AG09309 (cell line): ENCODE data around the gene VPS13C.

ENCODE experiments used
- DNase-seq: peaks from one replicate; pipeline ENCODE4 v3.0.0-alpha.2; 2010; ENCODE audit warnings: low read depth
- H3K4me3 ChIP-seq: 2 replicates; pipeline ENCODE4 v1.5.1; 2011; ENCODE audit warnings: mild to moderate bottlenecking, low read depth, low read length, moderate library complexity; ENCODE audit not compliant: control insufficient read depth
- CTCF ChIP-seq: IDR thresholded peaks from 2 replicates; pipeline ENCODE4 v1.5.1; 2011; ENCODE audit warnings: mild to moderate bottlenecking, low read depth, low read length, inconsistent platforms; ENCODE audit not compliant: insufficient read depth, control insufficient read depth; ENCODE audit errors: missing control alignments

The VPS13C gene

GRCh38 chr15:61908241-61908640 lies 152.0 kb downstream of the VPS13C start:
- TF ChIP-seq CTCF = no peak
- DNase-seq = no peak
- H3K4me3 ChIP-seq = no peak overlapping the region

DNA sequence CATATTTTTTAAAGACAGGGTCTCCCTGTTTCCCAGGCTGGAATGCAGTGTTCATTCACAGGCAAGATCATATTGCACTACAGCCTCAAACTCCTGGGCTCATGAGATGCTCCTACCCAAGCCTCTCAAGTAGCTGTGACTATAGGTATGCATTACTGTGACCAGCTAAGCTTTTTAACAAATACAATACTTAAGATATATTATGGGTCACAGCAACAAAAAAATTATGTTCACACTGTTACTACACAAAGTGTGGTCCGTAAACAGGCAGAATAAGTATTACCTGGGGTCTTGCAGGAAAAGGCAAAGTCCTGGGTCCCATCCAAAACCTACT lies 152.5 kb downstream of the VPS13C start:
- H3K4me3 ChIP-seq = no peak overlapping the region
- TF ChIP-seq CTCF = no peak

GRCh38 chr15:61906961-61907752 lies 153.1 kb downstream of the VPS13C start:
- no peak for TF ChIP-seq CTCF

More for the DNA sequence above, 152.5 kb downstream of the VPS13C start:
- no peak for DNase-seq

DNA sequence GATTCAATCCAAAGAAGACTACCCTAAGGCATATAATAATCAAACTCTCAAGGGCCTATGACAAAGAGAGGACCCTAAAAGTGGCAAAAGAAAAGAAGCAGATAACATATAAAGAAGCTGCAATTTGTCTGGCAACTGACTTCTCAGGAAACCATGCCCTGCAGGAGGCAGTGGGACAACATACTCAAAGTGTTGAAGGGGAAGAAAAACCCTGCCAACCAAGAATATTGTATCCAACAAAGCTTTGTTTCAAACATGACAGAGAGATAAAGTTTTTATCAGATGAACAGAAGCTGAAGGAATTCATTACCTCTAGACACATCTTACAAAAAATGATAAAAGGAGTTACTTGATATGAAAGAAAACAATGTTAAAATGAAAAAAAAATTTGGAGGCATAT lies 167.1 kb downstream of the VPS13C start:
- H3K4me3 ChIP-seq = no peak overlapping the region
- no peak for TF ChIP-seq CTCF
- DNase-seq = no peak

More at GRCh38 chr15:61906961-61907752, 153.1 kb downstream of the VPS13C start:
- no peak for DNase-seq
- no peak overlapping the region for H3K4me3 ChIP-seq

DNA sequence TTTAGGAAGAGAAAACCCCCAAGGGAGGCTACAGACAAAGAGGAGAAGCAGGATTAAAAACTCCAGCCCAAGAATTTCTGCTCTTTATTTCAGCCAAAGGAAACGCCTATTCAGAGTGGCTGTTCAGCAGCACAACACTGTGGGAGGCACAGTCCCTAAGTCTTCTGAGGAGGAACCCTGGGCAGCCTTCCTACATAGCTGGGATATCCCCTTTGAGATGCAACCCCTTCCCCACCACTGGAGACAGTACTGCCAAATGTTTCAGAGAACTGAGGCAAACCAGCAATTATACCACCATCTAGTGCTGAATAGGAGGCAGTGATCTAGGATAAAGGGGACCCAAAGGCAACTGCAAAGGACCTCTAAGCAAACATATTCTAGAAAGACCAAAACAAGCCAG lies 168.1 kb downstream of the VPS13C start:
- no peak overlapping the region for H3K4me3 ChIP-seq
- no peak for DNase-seq
- no peak for TF ChIP-seq CTCF

DNA sequence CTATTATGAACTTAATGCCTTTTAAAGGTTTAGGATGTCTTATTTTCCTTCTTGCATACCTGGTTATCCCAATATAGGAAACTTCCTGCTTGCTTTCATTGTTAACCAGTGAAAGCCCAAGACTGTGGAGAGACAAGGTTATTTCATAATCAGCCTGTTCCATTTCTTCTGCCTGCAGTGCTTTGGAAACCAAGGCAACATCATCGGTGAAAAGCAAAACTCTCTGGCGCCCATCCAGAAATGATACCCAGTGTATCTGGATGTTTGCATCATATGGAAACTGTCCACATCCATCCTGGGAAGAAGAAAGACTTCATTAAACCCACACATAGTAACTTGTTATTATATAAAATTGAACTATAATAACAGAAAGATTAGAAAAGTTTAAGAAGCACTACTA lies 170.1 kb downstream of the VPS13C start:
- no peak for DNase-seq
- no peak overlapping the region for H3K4me3 ChIP-seq
- no peak for TF ChIP-seq CTCF
